Breast epithelium (tissue), 4 donors: ENCODE data around the gene RPN1. TPM values are rescaled to one million over a fixed set of nuclear protein-coding genes. Genes with fewer than 3 reads are reported as not detected.
A peak's percentile ranks its signal among the peaks of the same experiment; 100 is the strongest.

Experiments
- DNase-seq, 2 donors: peaks; one replicate each; pipeline ENCODE4 v3.0.0-alpha.2; 2019; ENCODE audit warnings: low spot score in 2 of 2
- H3K27ac ChIP-seq, 2 donors: fragments of 200-600 bp; sonication (generic) in 1 of 2; one replicate each; pipeline ENCODE4 v1.5.1; 2016 to 2019; ENCODE audit warnings: mild to moderate bottlenecking in 1 of 2
- H3K27me3 ChIP-seq, 2 donors: fragments of 200-600 bp; sonication (generic) in 1 of 2; one replicate each; pipeline versions ENCODE4 v1.5.1 to v1.6.0; 2017 to 2019; ENCODE audit warnings: control low read depth in 1 of 2, mild to moderate bottlenecking in 1 of 2
- H3K36me3 ChIP-seq: fragments of 200-600 bp; one replicate; pipeline ENCODE4 v1.5.1; 2019
- H3K4me1 ChIP-seq, 2 donors: fragments of 200-600 bp; sonication (generic); one replicate each; pipeline ENCODE4 v1.5.1; 2016 to 2019; ENCODE audit warnings: control low read depth in 1 of 2
- H3K4me3 ChIP-seq, 3 donors: fragments of 200-600 bp; sonication (generic); 1 replicate in 2 of 3; 2 replicates in 1 of 3; pipeline ENCODE4 v1.5.1; 2016 to 2019; ENCODE audit warnings: mild to moderate bottlenecking in 3 of 3, moderate library complexity in 2 of 3
- H3K9me3 ChIP-seq, 2 donors: fragments of 200-600 bp; sonication (generic) in 1 of 2; one replicate each; pipeline ENCODE4 v1.5.1; 2016 to 2019; ENCODE audit warnings: control low read depth in 1 of 2
- POLR2A ChIP-seq: fragments of 450-650 bp; IDR thresholded peaks from one replicate; pipeline ENCODE4 v1.6.1; 2016; ENCODE audit warnings: antibody characterized with exemption, mild to moderate bottlenecking, moderate library complexity
- POLR2AphosphoS5 ChIP-seq, 3 donors: sonication (generic); formaldehyde crosslinking; IDR thresholded peaks; one replicate each; pipeline ENCODE4 v1.6.1; 2017; ENCODE audit warnings: antibody characterized with exemption in 3 of 3
- intact Hi-C: fragments of 100-400 bp; cut with DNase I; formaldehyde crosslinking; loops from one replicate; pipeline ENCODE4 v1.15.1; 2023; ENCODE audit warnings: low total_unique reads
- total RNA-seq, 3 donors: library from RNA; depleted of rRNA; stranded (reverse); fragments of >200 nt; gene quantifications; one replicate each; pipeline ENCODE4 v1.1.0, GENCODE V29; 2016
- TF ChIP-seq, protein P1 (sequence below), 3 donors: fragments of 450-650 bp; IDR thresholded peaks; one replicate each; pipeline ENCODE4 v1.5.1; 2016 to 2017; ENCODE audit warnings: antibody characterized with exemption in 3 of 3, mild to moderate bottlenecking in 3 of 3, moderate library complexity in 3 of 3

The RPN1 gene
- total RNA-seq, 3 donors from 2014 or later = 237 to 285 (median 240) TPM

DNA sequence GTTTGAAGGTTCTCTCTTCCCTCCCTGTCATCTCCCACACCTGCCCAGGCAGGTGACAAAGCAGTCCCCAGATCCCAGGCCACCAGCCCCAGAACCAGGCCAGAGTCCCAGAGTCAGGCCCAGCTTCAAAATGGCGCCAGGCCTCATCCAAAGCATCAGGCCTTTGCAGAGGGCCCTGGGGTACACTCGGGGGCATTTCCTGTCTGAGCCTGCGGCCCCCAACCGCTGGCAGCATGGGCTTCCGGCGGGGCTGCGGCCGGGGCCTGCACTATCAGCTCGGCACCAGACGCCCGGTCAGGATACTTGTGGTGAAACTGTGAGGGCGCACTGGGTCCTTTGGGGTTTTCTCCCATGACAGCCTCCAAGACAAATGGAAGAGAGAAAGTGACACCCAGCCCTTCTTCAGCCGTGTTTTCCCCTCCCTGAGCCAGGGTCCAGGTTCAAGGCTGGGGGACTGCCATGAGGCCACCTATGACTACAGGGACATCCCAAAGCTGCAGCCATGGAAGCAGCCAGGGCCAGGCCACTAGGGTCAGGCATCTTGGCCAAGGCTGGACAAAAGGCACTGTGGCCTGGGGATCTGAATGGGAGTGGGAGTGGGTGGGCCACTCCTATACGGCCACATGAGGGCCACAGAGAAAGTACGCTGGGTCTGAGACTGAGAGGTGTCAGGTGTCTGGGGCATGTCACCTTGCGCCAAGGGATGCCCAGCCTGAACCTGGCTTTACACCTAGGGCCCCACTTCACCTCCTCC, 33.9 kb downstream of the RPN1 start:
- no peaks in the 10 kb centered on the region for H3K9me3 ChIP-seq
- peak overlapping the region; percentile 89 to 93 for H3K27ac ChIP-seq
- intact Hi-C loops = no loop called here
- H3K36me3 ChIP-seq = peaks cover 2% of the 10 kb centered on the region
- no peaks in the 10 kb centered on the region for H3K27me3 ChIP-seq
- peak overlapping the region; percentile 63 to 90 (median 80) for H3K4me3 ChIP-seq
- TF ChIP-seq POLR2A = no peak
- TF ChIP-seq, protein P1, sequence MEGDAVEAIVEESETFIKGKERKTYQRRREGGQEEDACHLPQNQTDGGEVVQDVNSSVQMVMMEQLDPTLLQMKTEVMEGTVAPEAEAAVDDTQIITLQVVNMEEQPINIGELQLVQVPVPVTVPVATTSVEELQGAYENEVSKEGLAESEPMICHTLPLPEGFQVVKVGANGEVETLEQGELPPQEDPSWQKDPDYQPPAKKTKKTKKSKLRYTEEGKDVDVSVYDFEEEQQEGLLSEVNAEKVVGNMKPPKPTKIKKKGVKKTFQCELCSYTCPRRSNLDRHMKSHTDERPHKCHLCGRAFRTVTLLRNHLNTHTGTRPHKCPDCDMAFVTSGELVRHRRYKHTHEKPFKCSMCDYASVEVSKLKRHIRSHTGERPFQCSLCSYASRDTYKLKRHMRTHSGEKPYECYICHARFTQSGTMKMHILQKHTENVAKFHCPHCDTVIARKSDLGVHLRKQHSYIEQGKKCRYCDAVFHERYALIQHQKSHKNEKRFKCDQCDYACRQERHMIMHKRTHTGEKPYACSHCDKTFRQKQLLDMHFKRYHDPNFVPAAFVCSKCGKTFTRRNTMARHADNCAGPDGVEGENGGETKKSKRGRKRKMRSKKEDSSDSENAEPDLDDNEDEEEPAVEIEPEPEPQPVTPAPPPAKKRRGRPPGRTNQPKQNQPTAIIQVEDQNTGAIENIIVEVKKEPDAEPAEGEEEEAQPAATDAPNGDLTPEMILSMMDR (IDR thresholded peaks at IDR 0.05) = no peak
- H3K4me1 ChIP-seq = peaks cover 6 to 9% of the 10 kb centered on the region in 2 donors
- peak in 1 of 2 donors; percentile 40 for DNase-seq

DNA sequence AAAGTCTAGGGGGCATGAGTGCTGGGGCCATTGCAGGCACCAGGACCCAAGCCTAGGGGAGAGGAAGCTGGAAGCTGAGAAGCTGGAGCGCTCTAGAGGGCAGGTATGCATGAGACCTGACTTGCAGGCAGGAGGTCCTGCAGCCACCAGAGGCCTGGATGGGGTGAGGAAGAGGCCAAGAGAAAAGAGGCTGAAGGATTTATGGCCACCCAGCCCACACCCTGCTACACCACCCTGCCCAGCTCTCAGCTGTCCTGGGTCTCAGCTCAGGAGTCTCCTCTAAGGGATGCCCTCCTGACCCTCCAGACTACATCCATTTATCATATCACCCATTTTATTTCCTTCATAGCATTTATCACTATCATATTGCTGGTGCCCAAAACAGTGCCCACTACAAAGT, 36.5 kb downstream of the RPN1 start:
- peaks cover 6 to 9% of the 10 kb centered on the region in 2 donors for H3K4me1 ChIP-seq
- no peak overlapping the region for H3K4me3 ChIP-seq
- no peaks in the 10 kb centered on the region for H3K36me3 ChIP-seq
- H3K27ac ChIP-seq = no peak overlapping the region
- intact Hi-C loops = no loop called here
- DNase-seq = no peak
- H3K9me3 ChIP-seq = no peaks in the 10 kb centered on the region
- TF ChIP-seq, protein P1 (IDR thresholded peaks at IDR 0.05) = no peak
- no peak for TF ChIP-seq POLR2AphosphoS5 (IDR thresholded peaks at IDR 0.05)
- TF ChIP-seq POLR2A = no peak
- no peaks in the 10 kb centered on the region for H3K27me3 ChIP-seq

DNA sequence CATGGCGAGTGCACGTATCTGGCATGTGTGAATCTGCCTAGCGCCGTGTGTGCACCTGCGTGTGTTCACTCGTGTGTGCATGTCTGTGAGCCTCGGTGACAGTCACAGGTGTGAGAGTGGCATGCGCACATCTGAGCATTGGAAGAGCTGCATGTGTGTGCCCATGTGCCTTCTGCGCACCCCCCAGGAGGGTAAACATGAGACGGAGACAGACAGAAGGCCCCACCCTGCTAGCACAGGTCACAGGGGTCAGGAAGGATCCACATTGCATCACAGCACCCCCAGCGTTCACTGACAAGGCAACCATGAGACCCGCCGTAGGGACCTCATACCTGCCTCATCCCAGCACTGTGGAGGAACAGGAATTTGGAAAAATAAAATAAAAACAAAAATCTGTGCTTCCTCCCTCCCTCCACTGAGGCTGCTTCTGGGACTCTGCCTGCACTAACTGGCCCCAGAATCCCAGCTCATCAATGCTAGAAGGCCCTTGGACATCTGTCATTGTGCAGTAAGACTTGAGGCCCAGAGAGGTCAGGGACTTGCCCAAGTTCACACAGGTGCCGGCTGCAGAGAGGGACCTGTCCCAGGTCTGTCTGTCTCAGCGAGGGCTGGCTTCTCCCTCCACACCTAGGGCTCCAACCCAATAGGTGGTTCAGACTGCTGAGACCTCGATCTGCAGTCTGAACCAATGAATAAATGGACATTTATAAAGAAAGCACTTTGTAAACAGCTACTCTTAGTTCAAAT, 37.4 kb downstream of the RPN1 start:
- intact Hi-C loops = no loop called here
- no peak for DNase-seq
- H3K27me3 ChIP-seq = no peaks in the 10 kb centered on the region
- H3K9me3 ChIP-seq = no peaks in the 10 kb centered on the region
- no peaks in the 10 kb centered on the region for H3K36me3 ChIP-seq
- peaks cover under 1% of the 10 kb centered on the region in 2 donors for H3K4me1 ChIP-seq
- no peak for TF ChIP-seq POLR2A
- TF ChIP-seq, protein P1 (IDR thresholded peaks at IDR 0.05) = no peak
- no peak for TF ChIP-seq POLR2AphosphoS5 (IDR thresholded peaks at IDR 0.05)
- no peak overlapping the region for H3K27ac ChIP-seq
- H3K4me3 ChIP-seq = no peak overlapping the region

DNA sequence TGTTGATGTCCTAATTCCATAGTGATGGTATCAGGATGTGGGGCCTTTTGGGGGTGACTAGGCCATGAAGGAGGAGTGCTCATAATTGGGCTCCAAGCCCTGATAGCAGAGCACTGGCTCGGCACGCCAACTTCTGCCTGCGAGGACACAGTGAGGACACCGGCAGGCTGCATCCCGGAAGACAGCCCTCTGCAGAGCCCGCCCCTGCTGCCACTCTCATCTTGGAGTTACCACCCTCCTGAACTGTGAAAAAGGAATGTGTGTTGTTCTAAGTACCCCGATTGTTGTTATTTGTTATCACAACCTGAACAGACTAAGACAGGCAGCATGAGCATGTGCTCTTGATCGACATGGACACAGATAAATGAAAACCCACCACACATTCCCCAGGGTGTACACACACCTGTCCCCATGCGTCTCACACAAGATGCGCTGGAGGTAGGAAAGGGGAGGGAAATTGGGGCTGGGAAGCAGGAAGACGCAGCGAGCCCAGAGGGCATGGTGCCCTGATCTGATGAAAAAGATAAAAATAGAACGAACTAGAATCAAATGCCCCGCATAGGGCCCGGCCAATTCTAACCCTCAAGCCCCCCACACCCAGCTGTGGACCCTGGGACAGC, 40.1 kb downstream of the RPN1 start:
- Histone ChIP-seq H3K4me1 (no peaks in the 10 kb centered on the region), H3K9me3 (no peaks in the 10 kb centered on the region), H3K4me3 (no peak overlapping the region), H3K36me3 (no peaks in the 10 kb centered on the region), H3K27me3 (no peaks in the 10 kb centered on the region), H3K27ac (no peak overlapping the region)
- no peak for DNase-seq
- intact Hi-C loops = no loop called here
- TF ChIP-seq POLR2A (no peak), POLR2AphosphoS5 (IDR thresholded peaks at IDR 0.05) (no peak)
- TF ChIP-seq, protein P1 (IDR thresholded peaks at IDR 0.05) = no peak

DNA sequence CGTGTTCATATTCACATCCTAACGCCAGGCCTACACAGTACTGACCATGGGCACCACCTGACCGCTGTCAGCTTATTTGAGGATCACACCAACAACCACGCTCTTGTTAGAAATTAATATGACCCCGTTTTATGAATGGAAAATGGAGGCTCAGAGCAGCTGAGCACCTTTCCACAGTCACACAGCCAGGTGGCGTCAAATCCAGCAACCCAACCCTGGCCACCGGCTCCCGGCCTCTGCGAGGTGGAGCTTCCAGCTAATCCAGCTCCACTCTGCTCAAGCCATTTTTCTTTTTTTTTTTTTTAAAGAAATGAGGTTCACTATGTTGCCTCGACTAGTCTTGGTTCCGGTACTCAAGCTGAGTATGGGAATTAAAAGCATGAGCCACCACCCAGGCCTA, 41.3 kb downstream of the RPN1 start:
- H3K4me1 ChIP-seq = no peaks in the 10 kb centered on the region
- intact Hi-C loops = no loop called here
- no peak overlapping the region for H3K27ac ChIP-seq
- H3K27me3 ChIP-seq = no peaks in the 10 kb centered on the region
- no peak overlapping the region for H3K4me3 ChIP-seq
- no peak for TF ChIP-seq POLR2A
- TF ChIP-seq, protein P1 (IDR thresholded peaks at IDR 0.05) = no peak
- no peak for TF ChIP-seq POLR2AphosphoS5 (IDR thresholded peaks at IDR 0.05)
- H3K9me3 ChIP-seq = no peaks in the 10 kb centered on the region
- DNase-seq = no peak
- H3K36me3 ChIP-seq = no peaks in the 10 kb centered on the region
